GM12892 (cell line): ENCODE data around the gene FAM3C.
A peak's percentile ranks its signal among the peaks of the same experiment; 100 is the strongest.

ENCODE experiments used
- DNase-seq: peaks from one replicate; pipeline ENCODE4 v3.0.0; 2011; ENCODE audit not compliant: insufficient read length
- FAIRE-seq: peaks from 2 replicates; lab custom pipeline; 2011; peaks lifted over from hg19 to GRCh38; lab: Jason Lieb, UNC
- POLR2A ChIP-seq: IDR thresholded peaks from 2 replicates; pipeline ENCODE4 v1.6.1; 2011; ENCODE audit warnings: low read depth, low read length, control low read depth
- POLR2AphosphoS5 ChIP-seq: IDR thresholded peaks from 2 replicates; pipeline ENCODE4 v1.6.1; 2011; ENCODE audit warnings: low read depth, low read length, control low read depth
- TAF1 ChIP-seq: IDR thresholded peaks from 2 replicates; pipeline ENCODE4 v1.6.1; 2011; ENCODE audit warnings: low read depth, mild to moderate bottlenecking, control low read depth, low read length, borderline replicate concordance

The FAM3C gene

DNA sequence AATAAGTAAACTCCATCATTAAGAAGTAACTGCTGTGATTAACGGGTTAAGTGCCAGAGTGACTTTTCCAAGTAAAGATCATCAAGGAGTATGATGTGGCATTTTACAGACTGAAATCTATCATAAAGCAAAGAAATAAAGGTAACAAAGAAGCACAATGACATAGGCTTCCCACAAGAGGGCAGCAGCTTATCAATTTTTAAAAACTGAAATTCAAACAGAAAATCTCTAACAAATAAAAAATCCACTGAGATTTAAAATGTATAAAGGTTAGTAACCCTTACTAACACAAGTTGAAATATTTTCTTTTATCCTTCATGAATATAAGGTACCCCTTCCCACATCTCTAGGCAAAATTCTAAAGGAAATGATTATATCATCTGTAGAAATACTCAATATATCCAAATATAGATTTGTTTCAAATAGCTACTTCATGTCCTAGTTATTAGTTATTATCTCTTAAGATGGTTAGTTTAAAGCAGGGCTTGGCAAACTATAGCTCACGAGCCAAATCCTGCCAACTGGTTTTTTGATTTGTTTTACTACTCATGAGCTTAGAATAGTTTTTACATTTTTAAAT is 29.2 kb downstream of the FAM3C start:
- FAIRE-seq (peak; percentile 88), DNase-seq (no peak)
- no peak for TF ChIP-seq TAF1
- TF ChIP-seq POLR2AphosphoS5 = no peak

DNA sequence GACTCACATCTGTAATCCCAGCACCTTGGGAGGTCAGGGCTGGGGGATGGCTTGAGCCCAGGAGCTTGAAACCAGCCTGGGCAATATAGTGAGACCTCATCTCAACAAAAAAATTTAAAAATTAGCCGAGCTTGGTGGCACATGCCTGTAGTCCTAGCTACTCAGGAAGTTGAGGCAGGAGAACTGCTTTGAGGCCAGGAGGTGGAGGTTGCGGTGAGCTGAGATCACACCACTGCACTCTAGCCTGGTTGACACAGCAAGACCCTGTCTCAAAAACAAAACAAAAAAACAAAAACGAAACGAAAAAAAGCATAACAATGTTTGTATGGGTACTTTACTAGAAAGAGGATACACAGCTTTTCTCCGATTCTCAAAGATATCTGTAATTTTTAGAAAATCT is 35.5 kb downstream of the FAM3C start:
- FAIRE-seq (no peak), DNase-seq (no peak)
- TF ChIP-seq POLR2A (no peak), POLR2AphosphoS5 (no peak), TAF1 (no peak)

DNA sequence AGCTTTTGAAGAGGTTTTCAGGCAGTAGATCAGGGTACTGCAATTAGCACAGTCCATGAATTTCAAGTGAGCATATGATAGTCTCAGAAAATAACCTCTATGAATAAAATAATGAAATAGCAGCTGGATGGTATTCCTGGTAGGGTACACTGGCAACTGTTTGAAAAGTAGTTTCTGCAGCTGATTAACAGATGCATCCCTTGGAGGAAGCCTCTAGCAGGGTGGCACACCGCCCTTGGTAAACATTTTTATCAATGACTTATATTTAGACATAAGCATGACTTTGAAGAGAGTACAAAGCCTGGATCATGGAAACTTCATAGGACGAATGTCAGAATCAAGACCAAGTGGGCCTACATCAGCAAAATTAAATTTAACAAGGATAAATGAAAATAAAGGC is 40.5 kb downstream of the FAM3C start:
- DNase-seq (no peak), FAIRE-seq (no peak)
- no peak for TF ChIP-seq POLR2AphosphoS5
- no peak for TF ChIP-seq POLR2A
- TF ChIP-seq TAF1 = no peak

DNA sequence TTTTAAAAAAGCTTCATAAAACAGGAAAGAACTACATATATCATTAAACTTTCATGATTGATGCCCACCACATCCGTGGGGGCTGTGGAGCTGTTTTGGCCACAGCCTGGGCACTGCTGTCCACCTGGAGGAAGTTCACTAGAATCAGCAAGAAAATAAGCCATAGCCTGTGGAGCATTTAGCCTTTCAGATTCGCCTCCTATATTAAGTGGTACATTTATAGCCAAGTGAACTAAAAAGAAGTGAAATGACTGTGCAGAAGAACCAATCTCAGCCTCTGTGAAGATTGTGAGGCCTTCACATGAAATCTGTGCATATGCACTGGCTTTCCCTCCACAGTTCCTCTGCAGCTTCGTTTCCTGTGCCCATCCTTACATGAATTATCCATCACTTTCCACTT is 43.8 kb downstream of the FAM3C start:
- DNase-seq = no peak
- FAIRE-seq = no peak
- TF ChIP-seq TAF1 = no peak
- TF ChIP-seq POLR2A = no peak
- TF ChIP-seq POLR2AphosphoS5 = no peak

DNA sequence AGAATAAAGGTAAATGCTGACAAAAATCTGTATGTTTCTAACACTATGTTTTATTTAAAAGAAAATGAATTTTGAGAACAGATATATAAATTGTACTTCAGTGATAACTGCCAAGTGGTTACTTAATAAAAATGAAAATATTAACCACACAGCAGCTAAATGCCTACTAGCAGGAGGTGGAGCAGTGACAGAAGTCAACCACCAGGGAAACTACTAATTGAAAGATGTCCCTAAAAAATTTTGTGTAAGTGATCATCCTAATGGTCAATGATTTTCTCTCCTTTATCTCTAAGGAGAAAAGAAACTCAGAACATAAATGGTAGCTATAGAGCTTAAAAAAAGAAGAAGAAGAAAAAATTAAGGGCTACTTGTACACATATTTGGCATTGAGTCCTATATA is 44.4 kb downstream of the FAM3C start:
- TF ChIP-seq POLR2A = no peak
- no peak for DNase-seq
- FAIRE-seq = no peak

DNA sequence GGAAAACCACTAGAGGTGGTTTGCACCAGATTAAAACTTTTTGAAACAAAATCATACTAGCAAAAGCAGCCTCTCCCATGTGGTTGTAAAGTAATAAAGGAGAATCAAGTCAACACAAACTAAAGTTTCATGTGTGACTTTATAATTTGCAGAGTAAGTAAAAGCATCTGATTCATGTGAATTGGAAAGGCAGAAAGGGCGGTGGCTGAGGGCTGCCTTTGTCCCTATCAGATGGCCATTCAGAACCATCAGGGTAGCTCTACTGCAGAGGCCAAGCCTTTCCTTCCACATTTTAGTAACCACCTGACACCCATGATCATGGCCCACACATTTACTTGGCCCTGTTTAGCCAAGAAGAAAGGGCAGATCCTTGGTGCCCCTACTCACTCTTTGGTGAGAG is 51.6 kb downstream of the FAM3C start:
- FAIRE-seq = no peak
- no peak for DNase-seq
- TF ChIP-seq POLR2AphosphoS5 (no peak), TAF1 (no peak), POLR2A (no peak)

DNA sequence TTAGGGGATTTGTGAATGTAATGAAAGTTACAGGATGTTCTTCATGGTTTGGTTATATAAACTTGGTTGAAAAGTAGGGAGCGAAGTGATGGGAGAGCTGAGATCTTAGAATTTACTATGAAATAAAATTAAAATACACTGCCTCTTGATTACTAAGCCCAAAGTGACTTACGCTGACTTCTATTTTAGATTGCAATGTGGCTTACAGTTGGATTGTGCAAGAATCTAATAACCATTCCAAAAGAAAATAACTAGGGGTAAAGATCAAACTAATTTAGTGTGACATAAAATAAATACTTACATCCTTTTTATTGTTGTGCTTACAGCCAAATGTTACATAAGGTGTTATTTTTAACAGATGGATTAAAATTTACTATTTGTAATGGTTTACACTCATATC is 52.0 kb downstream of the FAM3C start:
- DNase-seq = no peak
- no peak for FAIRE-seq
- no peak for TF ChIP-seq TAF1
- TF ChIP-seq POLR2A = no peak
- TF ChIP-seq POLR2AphosphoS5 = no peak

DNA sequence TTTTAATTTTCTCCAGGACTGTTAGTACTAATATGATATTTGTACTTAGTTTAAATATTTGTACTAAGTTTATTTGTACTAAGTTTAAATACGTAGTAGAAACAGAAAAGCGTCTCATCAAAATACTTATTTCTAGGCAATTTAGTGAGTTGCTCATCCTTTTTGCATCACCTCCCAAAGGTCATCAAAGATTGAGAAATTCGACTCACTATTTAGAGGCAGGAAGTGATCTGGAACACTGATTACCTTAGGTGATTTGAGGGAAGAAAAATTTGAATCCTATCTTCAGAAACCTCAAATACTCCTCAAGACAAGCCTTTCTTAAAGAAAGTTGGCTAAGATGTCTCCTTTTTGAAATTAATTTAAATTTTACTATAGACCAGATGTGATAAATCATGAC is 52.8 kb downstream of the FAM3C start:
- FAIRE-seq (no peak), DNase-seq (no peak)
- TF ChIP-seq POLR2A (no peak), TAF1 (no peak), POLR2AphosphoS5 (no peak)

DNA sequence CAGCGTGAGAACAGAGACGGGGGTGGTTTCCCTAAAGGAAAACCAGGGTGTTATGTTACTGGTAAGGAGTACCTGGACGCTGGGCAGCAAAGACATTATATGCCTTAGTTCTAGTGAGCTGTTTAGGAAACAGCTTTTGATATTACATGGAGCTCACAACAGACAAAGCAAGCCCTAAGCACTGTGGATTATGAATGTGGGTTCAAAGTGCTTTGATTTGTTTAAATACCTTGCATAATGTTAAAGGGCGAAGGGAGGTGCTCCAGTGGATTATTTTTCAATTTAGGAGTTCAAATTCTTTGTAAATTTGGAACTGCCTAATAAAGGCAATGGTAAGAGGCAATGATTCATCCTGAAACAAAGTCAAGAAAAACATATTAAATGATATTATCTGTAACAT is 53.5 kb downstream of the FAM3C start:
- FAIRE-seq (no peak), DNase-seq (no peak)
- TF ChIP-seq POLR2AphosphoS5 (no peak), TAF1 (no peak), POLR2A (no peak)

DNA sequence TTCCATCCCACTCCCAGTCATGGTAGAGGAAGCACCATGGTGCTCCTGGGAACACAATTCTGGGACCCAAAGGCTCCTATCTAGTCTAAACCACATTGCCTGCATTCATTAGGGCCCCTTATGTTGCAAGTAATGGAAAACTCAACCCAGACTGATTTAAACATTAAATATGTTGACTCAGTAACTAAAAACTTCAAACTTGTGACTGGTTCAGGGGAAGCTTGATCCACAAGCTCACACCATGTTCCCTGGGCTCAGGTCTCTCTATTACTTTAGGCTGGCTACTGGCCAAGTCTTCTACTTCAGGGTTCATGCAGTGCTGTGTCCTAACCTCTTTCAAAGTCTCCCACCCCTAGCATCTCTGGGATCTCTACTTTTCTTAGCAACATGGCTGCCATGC is 54.2 kb downstream of the FAM3C start:
- TF ChIP-seq POLR2A (no peak), TAF1 (no peak), POLR2AphosphoS5 (no peak)
- DNase-seq = no peak
- FAIRE-seq = no peak

DNA sequence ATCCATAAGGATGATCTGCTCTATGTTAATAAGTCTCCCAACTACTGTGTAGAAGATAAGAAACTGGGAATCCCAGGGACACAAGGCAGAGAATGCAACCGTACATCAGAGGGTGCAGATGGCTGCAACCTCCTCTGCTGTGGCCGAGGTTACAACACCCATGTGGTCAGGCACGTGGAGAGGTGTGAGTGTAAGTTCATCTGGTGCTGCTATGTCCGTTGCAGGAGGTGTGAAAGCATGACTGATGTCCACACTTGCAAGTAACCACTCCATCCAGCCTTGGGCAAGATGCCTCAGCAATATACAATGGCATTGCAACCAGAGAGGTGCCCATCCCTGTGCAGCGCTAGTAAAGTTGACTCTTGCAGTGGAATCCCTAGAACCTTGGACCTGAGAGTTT is 57.0 kb downstream of the FAM3C start:
- FAIRE-seq (no peak), DNase-seq (no peak)
- TF ChIP-seq POLR2AphosphoS5 (no peak), POLR2A (no peak)

DNA sequence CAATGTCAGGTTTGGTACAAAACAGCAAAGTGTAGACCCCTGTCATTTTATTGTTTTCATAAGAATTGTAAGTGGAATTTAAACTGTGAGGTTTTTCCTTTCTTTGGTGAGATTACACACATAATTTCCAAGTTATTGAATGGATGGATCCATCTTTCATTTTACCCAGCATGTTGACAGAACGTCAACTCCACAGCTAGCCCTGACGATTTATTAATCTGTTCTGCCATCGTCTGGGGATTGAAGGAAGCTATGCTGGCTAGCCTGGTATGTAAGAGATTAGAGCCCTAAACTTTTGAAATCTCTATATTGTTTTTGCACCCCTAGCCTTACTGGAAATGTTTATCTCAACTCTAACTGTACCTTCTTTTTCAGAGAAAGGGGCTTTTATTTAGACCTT is 58.7 kb downstream of the FAM3C start:
- no peak for FAIRE-seq
- no peak for DNase-seq
- TF ChIP-seq POLR2AphosphoS5 = no peak
- no peak for TF ChIP-seq TAF1

DNA sequence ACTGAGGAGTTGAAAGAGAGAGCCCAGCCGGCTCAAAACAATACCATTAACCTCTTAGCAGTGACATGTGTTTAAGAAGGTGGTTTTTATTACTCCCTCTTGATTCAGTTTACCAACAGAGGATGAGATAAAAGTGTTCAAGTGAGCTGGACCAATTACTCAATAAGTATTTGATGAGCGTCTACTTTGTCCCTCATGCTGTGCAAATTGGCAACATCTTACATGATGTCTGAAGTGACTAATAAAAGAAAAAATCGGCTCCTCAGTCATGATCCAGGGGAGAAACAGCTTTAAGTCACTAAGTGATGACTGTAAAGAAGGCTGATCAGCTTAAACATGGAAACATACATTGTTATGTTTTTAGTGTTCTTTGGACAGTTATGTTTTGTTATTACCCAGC is 59.5 kb downstream of the FAM3C start:
- no peak for FAIRE-seq
- TF ChIP-seq POLR2A = no peak
- TF ChIP-seq POLR2AphosphoS5 = no peak
- TF ChIP-seq TAF1 = no peak
- no peak for DNase-seq
